Breast epithelium (tissue), 4 donors: ENCODE results near the gene WWOX. TPM values are rescaled to one million over a fixed set of nuclear protein-coding genes. Genes with fewer than 3 reads are reported as not detected.

Experiments
- DNase-seq, 2 donors: peaks; one replicate each; pipeline ENCODE4 v3.0.0-alpha.2; 2019; ENCODE audit warnings: low spot score in 2 of 2
- H3K27ac ChIP-seq, 2 donors: fragments of 200-600 bp; sonication (generic) in 1 of 2; one replicate each; pipeline ENCODE4 v1.5.1; 2016 to 2019; ENCODE audit warnings: mild to moderate bottlenecking in 1 of 2
- H3K27me3 ChIP-seq, 2 donors: fragments of 200-600 bp; sonication (generic) in 1 of 2; one replicate each; pipeline versions ENCODE4 v1.5.1 to v1.6.0; 2017 to 2019; ENCODE audit warnings: control low read depth in 1 of 2, mild to moderate bottlenecking in 1 of 2
- H3K36me3 ChIP-seq: fragments of 200-600 bp; one replicate; pipeline ENCODE4 v1.5.1; 2019
- H3K4me1 ChIP-seq, 2 donors: fragments of 200-600 bp; sonication (generic); one replicate each; pipeline ENCODE4 v1.5.1; 2016 to 2019; ENCODE audit warnings: control low read depth in 1 of 2
- H3K4me3 ChIP-seq, 3 donors: fragments of 200-600 bp; sonication (generic); 1 replicate in 2 of 3; 2 replicates in 1 of 3; pipeline ENCODE4 v1.5.1; 2016 to 2019; ENCODE audit warnings: mild to moderate bottlenecking in 3 of 3, moderate library complexity in 2 of 3
- H3K9me3 ChIP-seq, 2 donors: fragments of 200-600 bp; sonication (generic) in 1 of 2; one replicate each; pipeline ENCODE4 v1.5.1; 2016 to 2019; ENCODE audit warnings: control low read depth in 1 of 2
- POLR2A ChIP-seq: fragments of 450-650 bp; IDR thresholded peaks from one replicate; pipeline ENCODE4 v1.6.1; 2016; ENCODE audit warnings: antibody characterized with exemption, mild to moderate bottlenecking, moderate library complexity
- POLR2AphosphoS5 ChIP-seq, 3 donors: sonication (generic); formaldehyde crosslinking; IDR thresholded peaks; one replicate each; pipeline ENCODE4 v1.6.1; 2017; ENCODE audit warnings: antibody characterized with exemption in 3 of 3
- intact Hi-C: fragments of 100-400 bp; cut with DNase I; formaldehyde crosslinking; loops from one replicate; pipeline ENCODE4 v1.15.1; 2023; ENCODE audit warnings: low total_unique reads
- total RNA-seq, 3 donors: library from RNA; depleted of rRNA; stranded (reverse); fragments of >200 nt; gene quantifications; one replicate each; pipeline ENCODE4 v1.1.0, GENCODE V29; 2016
- TF ChIP-seq, protein P1 (sequence below), 3 donors: fragments of 450-650 bp; IDR thresholded peaks; one replicate each; pipeline ENCODE4 v1.5.1; 2016 to 2017; ENCODE audit warnings: antibody characterized with exemption in 3 of 3, mild to moderate bottlenecking in 3 of 3, moderate library complexity in 3 of 3

The WWOX gene
- total RNA-seq, 3 donors from 2014 or later: 42.9 to 73.6 (median 43.4) TPM

DNA sequence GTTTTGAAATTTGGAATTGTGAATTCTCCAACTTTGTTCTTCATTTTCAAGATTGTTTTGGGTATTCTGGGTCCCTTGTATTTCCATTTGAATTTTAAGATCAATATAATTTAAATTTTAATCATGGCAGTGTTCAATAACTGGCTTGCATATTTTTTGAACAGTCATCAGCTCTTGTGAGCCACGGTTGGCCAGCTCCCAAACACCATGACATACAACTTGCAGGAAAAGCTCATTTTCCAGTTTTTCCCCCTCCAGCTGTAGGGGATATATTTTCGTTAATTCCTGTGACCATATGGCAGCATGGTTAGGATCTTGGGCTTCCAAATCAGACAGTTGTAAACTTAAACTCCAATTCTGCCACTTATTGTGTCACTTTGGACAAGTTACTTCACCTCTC, 690.1 kb downstream of the WWOX start:
- no peaks in the 10 kb centered on the region for H3K9me3 ChIP-seq
- no peak overlapping the region for H3K27ac ChIP-seq
- H3K27me3 ChIP-seq: no peaks in the 10 kb centered on the region
- no peak for DNase-seq
- no peak overlapping the region for H3K4me3 ChIP-seq
- no peaks in the 10 kb centered on the region for H3K4me1 ChIP-seq
- no peaks in the 10 kb centered on the region for H3K36me3 ChIP-seq
- intact Hi-C loops: no loop called here
- TF ChIP-seq POLR2AphosphoS5 (IDR thresholded peaks at IDR 0.05) (no peak), POLR2A (no peak)
- TF ChIP-seq, protein P1, sequence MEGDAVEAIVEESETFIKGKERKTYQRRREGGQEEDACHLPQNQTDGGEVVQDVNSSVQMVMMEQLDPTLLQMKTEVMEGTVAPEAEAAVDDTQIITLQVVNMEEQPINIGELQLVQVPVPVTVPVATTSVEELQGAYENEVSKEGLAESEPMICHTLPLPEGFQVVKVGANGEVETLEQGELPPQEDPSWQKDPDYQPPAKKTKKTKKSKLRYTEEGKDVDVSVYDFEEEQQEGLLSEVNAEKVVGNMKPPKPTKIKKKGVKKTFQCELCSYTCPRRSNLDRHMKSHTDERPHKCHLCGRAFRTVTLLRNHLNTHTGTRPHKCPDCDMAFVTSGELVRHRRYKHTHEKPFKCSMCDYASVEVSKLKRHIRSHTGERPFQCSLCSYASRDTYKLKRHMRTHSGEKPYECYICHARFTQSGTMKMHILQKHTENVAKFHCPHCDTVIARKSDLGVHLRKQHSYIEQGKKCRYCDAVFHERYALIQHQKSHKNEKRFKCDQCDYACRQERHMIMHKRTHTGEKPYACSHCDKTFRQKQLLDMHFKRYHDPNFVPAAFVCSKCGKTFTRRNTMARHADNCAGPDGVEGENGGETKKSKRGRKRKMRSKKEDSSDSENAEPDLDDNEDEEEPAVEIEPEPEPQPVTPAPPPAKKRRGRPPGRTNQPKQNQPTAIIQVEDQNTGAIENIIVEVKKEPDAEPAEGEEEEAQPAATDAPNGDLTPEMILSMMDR (IDR thresholded peaks at IDR 0.05): no peak

- no peak overlapping the region for H3K4me3 ChIP-seq
- H3K36me3 ChIP-seq: no peaks in the 10 kb centered on the region
- H3K27me3 ChIP-seq: no peaks in the 10 kb centered on the region
- no peak overlapping the region for H3K27ac ChIP-seq
- H3K9me3 ChIP-seq: no peaks in the 10 kb centered on the region
- TF ChIP-seq POLR2AphosphoS5 (IDR thresholded peaks at IDR 0.05) (no peak), POLR2A (no peak)
- TF ChIP-seq, protein P1 (IDR thresholded peaks at IDR 0.05): no peak
- no peak for DNase-seq
- intact Hi-C loops: no loop called here
- no peaks in the 10 kb centered on the region for H3K4me1 ChIP-seq
Measured at GRCh38 chr16:78791011-78791410, 691.6 kb downstream of the WWOX start.

- H3K4me1 ChIP-seq: no peaks in the 10 kb centered on the region
- H3K27me3 ChIP-seq: no peaks in the 10 kb centered on the region
- H3K9me3 ChIP-seq: no peaks in the 10 kb centered on the region
- TF ChIP-seq POLR2AphosphoS5 (IDR thresholded peaks at IDR 0.05): no peak
- TF ChIP-seq, protein P1 (IDR thresholded peaks at IDR 0.05): no peak
- no peak for TF ChIP-seq POLR2A
- no peak overlapping the region for H3K4me3 ChIP-seq
- no peak for DNase-seq
- intact Hi-C loops: no loop called here
- no peaks in the 10 kb centered on the region for H3K36me3 ChIP-seq
- H3K27ac ChIP-seq: no peak overlapping the region
Measured at GRCh38 chr16:78791926-78792325, 692.5 kb downstream of the WWOX start.

GRCh38 chr16:78792952-78793351, 693.5 kb downstream of the WWOX start:
- no peak for DNase-seq
- intact Hi-C loops: no loop called here

GRCh38 chr16:78794581-78795250, 695.3 kb downstream of the WWOX start:
- DNase-seq: no peak
- H3K4me3 ChIP-seq: no peak overlapping the region
- intact Hi-C loops: no loop called here

More at GRCh38 chr16:78792952-78793351, 693.5 kb downstream of the WWOX start:
- Histone ChIP-seq H3K27ac (no peak overlapping the region), H3K4me3 (no peak overlapping the region), H3K27me3 (no peaks in the 10 kb centered on the region), H3K4me1 (no peaks in the 10 kb centered on the region), H3K9me3 (no peaks in the 10 kb centered on the region), H3K36me3 (no peaks in the 10 kb centered on the region)
- TF ChIP-seq, protein P1 (IDR thresholded peaks at IDR 0.05): no peak
- TF ChIP-seq POLR2AphosphoS5 (IDR thresholded peaks at IDR 0.05) (no peak), POLR2A (no peak)

More at GRCh38 chr16:78794581-78795250, 695.3 kb downstream of the WWOX start:
- Histone ChIP-seq H3K27ac (no peak overlapping the region), H3K9me3 (no peaks in the 10 kb centered on the region), H3K4me1 (no peaks in the 10 kb centered on the region), H3K27me3 (no peaks in the 10 kb centered on the region), H3K36me3 (no peaks in the 10 kb centered on the region)
- TF ChIP-seq POLR2AphosphoS5 (IDR thresholded peaks at IDR 0.05) (no peak), POLR2A (no peak)
- TF ChIP-seq, protein P1 (IDR thresholded peaks at IDR 0.05): no peak
